GM19467 (cell line): Measurements from ENCODE around the gene GRIA2.
"Not testable (repeated sequence)": the region's sequence is repeated elsewhere in the genome, so short reads cannot be mapped to it uniquely, and the experiment has no call there.

Experiments
- ATAC-seq: cut with Tn5 transposase; IDR thresholded peaks from one replicate; pipeline ENCODE4 v1.9.1; 2021; ENCODE audit warnings: mild to moderate bottlenecking, moderate library complexity; ENCODE audit not compliant: unreplicated experiment

The GRIA2 gene

GRCh38 chr4:157246964-157247363, 26.4 kb downstream of the GRIA2 start:
- ATAC-seq: no peak

GRCh38 chr4:157258165-157258564, 37.6 kb downstream of the GRIA2 start:
- ATAC-seq: not testable (repeated sequence)

- ATAC-seq: no peak
Observed at GRCh38 chr4:157265281-157265680, 44.8 kb downstream of the GRIA2 start.

- no peak for ATAC-seq
Observed at GRCh38 chr4:157270108-157270507, 49.6 kb downstream of the GRIA2 start.

GRCh38 chr4:157270552-157270951, 50.0 kb downstream of the GRIA2 start:
- no peak for ATAC-seq

GRCh38 chr4:157271166-157271869, 50.8 kb downstream of the GRIA2 start:
- ATAC-seq: no peak

- ATAC-seq: no peak
Observed at GRCh38 chr4:157280673-157281072, 60.1 kb downstream of the GRIA2 start.

GRCh38 chr4:157282019-157282418, 61.5 kb downstream of the GRIA2 start:
- ATAC-seq: no peak

- ATAC-seq: no peak
Observed at GRCh38 chr4:157287445-157287844, 66.9 kb downstream of the GRIA2 start.

- ATAC-seq: no peak
Observed at GRCh38 chr4:157290622-157291021, 70.1 kb downstream of the GRIA2 start.

GRCh38 chr4:157291071-157291470, 70.5 kb downstream of the GRIA2 start:
- ATAC-seq: no peak

- no peak for ATAC-seq
Observed at GRCh38 chr4:157293673-157294072, 73.1 kb downstream of the GRIA2 start.

GRCh38 chr4:157294575-157294974, 74.0 kb downstream of the GRIA2 start:
- ATAC-seq: no peak

- ATAC-seq: no peak
Observed at GRCh38 chr4:157300701-157301100, 80.2 kb downstream of the GRIA2 start.

GRCh38 chr4:157303471-157303960, 83.0 kb downstream of the GRIA2 start:
- no peak for ATAC-seq

- no peak for ATAC-seq
Observed at GRCh38 chr4:157304769-157305168, 84.2 kb downstream of the GRIA2 start.

- ATAC-seq: no peak
Observed at GRCh38 chr4:157312702-157313101, 92.2 kb downstream of the GRIA2 start.

GRCh38 chr4:157314906-157315305, 94.4 kb downstream of the GRIA2 start:
- ATAC-seq: no peak

GRCh38 chr4:157315968-157316367, 95.4 kb downstream of the GRIA2 start:
- ATAC-seq: no peak

- ATAC-seq: no peak
Observed at GRCh38 chr4:157320092-157320491, 99.6 kb downstream of the GRIA2 start.

GRCh38 chr4:157327666-157328065, 107.1 kb downstream of the GRIA2 start:
- no peak for ATAC-seq

- ATAC-seq: no peak
Observed at GRCh38 chr4:157357887-157358286, 137.4 kb downstream of the GRIA2 start.

- no peak for ATAC-seq
Observed at GRCh38 chr4:157358439-157358838, 137.9 kb downstream of the GRIA2 start.
